DOHH2 (cell line): Measurements from ENCODE around the gene CST5.

Source experiments
- EZH2phosphoT487 ChIP-seq: fragments of 200-600 bp; sonication (generic); IDR thresholded peaks from 2 replicates; pipeline ENCODE4 v1.6.1; 2017; ENCODE audit warnings: borderline replicate concordance, mild to moderate bottlenecking, antibody characterized with exemption, low read length, moderate library complexity, mixed read lengths
- TF ChIP-seq, protein P1 (sequence below): fragments of 200-600 bp; sonication (generic); IDR thresholded peaks from one replicate; pipeline ENCODE4 v1.5.1; 2014; ENCODE audit warnings: antibody characterized with exemption, mild to moderate bottlenecking, low read depth, low read length; ENCODE audit not compliant: poor library complexity, severe bottlenecking

GRCh38 chr20:23910210-23910609 lies 30.7 kb upstream of the CST5 start:
- TF ChIP-seq, protein P1, sequence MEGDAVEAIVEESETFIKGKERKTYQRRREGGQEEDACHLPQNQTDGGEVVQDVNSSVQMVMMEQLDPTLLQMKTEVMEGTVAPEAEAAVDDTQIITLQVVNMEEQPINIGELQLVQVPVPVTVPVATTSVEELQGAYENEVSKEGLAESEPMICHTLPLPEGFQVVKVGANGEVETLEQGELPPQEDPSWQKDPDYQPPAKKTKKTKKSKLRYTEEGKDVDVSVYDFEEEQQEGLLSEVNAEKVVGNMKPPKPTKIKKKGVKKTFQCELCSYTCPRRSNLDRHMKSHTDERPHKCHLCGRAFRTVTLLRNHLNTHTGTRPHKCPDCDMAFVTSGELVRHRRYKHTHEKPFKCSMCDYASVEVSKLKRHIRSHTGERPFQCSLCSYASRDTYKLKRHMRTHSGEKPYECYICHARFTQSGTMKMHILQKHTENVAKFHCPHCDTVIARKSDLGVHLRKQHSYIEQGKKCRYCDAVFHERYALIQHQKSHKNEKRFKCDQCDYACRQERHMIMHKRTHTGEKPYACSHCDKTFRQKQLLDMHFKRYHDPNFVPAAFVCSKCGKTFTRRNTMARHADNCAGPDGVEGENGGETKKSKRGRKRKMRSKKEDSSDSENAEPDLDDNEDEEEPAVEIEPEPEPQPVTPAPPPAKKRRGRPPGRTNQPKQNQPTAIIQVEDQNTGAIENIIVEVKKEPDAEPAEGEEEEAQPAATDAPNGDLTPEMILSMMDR: no peak
- no peak for TF ChIP-seq EZH2phosphoT487
